WTC11 (cell line): Measurements from ENCODE around the gene EBF3.

Source experiments
- ATF2 ChIP-seq: sonication (generic); formaldehyde crosslinking; IDR thresholded peaks from 2 replicates; pipeline ENCODE4 v1.8.1; 2022; ENCODE audit warnings: low read depth, missing genetic modification reagents, borderline replicate concordance
- CREM ChIP-seq: sonication (generic); formaldehyde crosslinking; IDR thresholded peaks from 2 replicates; pipeline ENCODE4 v1.8.1; 2022; ENCODE audit warnings: mild to moderate bottlenecking, missing genetic modification reagents, moderate library complexity
- CTCF ChIP-seq: fragments of 200-600 bp; IDR thresholded peaks from 2 replicates; pipeline ENCODE4 v1.8.0; 2022; ENCODE audit warnings: antibody characterized with exemption
- FOXP4 ChIP-seq: sonication (generic); formaldehyde crosslinking; IDR thresholded peaks from 2 replicates; pipeline ENCODE4 v1.8.0; 2022; ENCODE audit warnings: mild to moderate bottlenecking, missing genetic modification reagents
- IRF1 ChIP-seq: sonication (generic); formaldehyde crosslinking; IDR thresholded peaks from 2 replicates; pipeline ENCODE4 v1.8.0; 2023; ENCODE audit warnings: missing genetic modification reagents
- MAX ChIP-seq: sonication (generic); formaldehyde crosslinking; IDR thresholded peaks from 2 replicates; pipeline ENCODE4 v1.8.0; 2022; ENCODE audit warnings: mild to moderate bottlenecking, missing genetic modification reagents
- PRDM15 ChIP-seq: sonication (generic); formaldehyde crosslinking; IDR thresholded peaks from 2 replicates; pipeline ENCODE4 v1.8.0; 2022; ENCODE audit warnings: missing genetic modification reagents
- TEAD1 ChIP-seq: sonication (generic); formaldehyde crosslinking; IDR thresholded peaks from 2 replicates; pipeline ENCODE4 v1.8.0; 2022; ENCODE audit warnings: mild to moderate bottlenecking, missing genetic modification reagents
- TEAD4 ChIP-seq: sonication (generic); formaldehyde crosslinking; IDR thresholded peaks from 2 replicates; pipeline ENCODE4 v1.8.0; 2022; ENCODE audit warnings: mild to moderate bottlenecking, missing genetic modification reagents
- ZNF512 ChIP-seq: sonication (generic); formaldehyde crosslinking; IDR thresholded peaks from 2 replicates; pipeline ENCODE4 v1.8.1; 2022; ENCODE audit warnings: missing genetic modification reagents, borderline replicate concordance

- no peak for TF ChIP-seq ZNF512 (CRISPR knock-in tag)
- TF ChIP-seq TEAD1 (CRISPR knock-in tag), result no peak
- no peak for TF ChIP-seq ATF2 (CRISPR knock-in tag)
- TF ChIP-seq CREM (CRISPR knock-in tag), result no peak
- TF ChIP-seq FOXP4 (CRISPR knock-in tag), result no peak
- TF ChIP-seq CTCF, result no peak
- TF ChIP-seq PRDM15 (CRISPR knock-in tag), result no peak
- TF ChIP-seq IRF1 (CRISPR knock-in tag), result no peak
- TF ChIP-seq MAX, result no peak
- no peak for TF ChIP-seq TEAD4 (CRISPR knock-in tag)
Observed at GRCh38 chr10:129959544-129960480, 4.3 kb downstream of the EBF3 start.
